Adrenal gland (tissue), 12 donors: ENCODE results near the gene ZNF358. TPM values are rescaled to one million over a fixed set of nuclear protein-coding genes. Genes with fewer than 3 reads are reported as not detected.
A peak's percentile ranks its signal among the peaks of the same experiment; 100 is the strongest.

ENCODE experiments used
- DNase-seq, 7 donors: peaks; one replicate each; pipeline ENCODE4 v3.0.0-alpha.2; 2019 to 2020
- H3K27ac ChIP-seq, 5 donors: fragments of 200-600 bp; sonication (generic) in 4 of 5; 1 replicate in 3 of 5; 2 replicates in 2 of 5; pipeline versions ENCODE4 v1.5.1 to v1.8.0; 2016 to 2020; ENCODE audit warnings: mild to moderate bottlenecking in 1 of 5
- H3K27me3 ChIP-seq: fragments of 200-600 bp; 2 replicates; pipeline ENCODE4 v1.8.0; 2021
- H3K36me3 ChIP-seq, 2 donors: fragments of 200-600 bp; replicated peaks in 1 of 2; 1 replicate in 1 of 2; 2 replicates in 1 of 2; pipeline versions ENCODE4 v1.5.1 to v1.8.0; 2018 to 2022
- H3K4me1 ChIP-seq, 2 donors: fragments of 200-600 bp; replicated peaks in 1 of 2; 1 replicate in 1 of 2; 2 replicates in 1 of 2; pipeline versions ENCODE4 v1.5.1 to v1.8.0; 2018 to 2021
- H3K4me3 ChIP-seq, 4 donors: fragments of 200-600 bp; sonication (generic) in 3 of 4; one replicate each; pipeline ENCODE4 v1.5.1; 2016 to 2018
- H3K9me3 ChIP-seq, 3 donors: fragments of 200-600 bp; sonication (generic) in 1 of 3; replicated peaks in 1 of 3; 1 replicate in 2 of 3; 2 replicates in 1 of 3; pipeline versions ENCODE4 v1.5.1 to v1.8.0; 2016 to 2021
- CTCF ChIP-seq, 6 experiments: fragments of 450-650 bp in 4 of 6; fragments of 200-600 bp in 2 of 6; sonication (generic) in 1 of 6; IDR thresholded peaks; 1 replicate in 5 of 6; 2 replicates in 1 of 6; pipeline versions ENCODE4 v1.5.1 to v1.8.0; 2016 to 2021; ENCODE audit warnings: antibody characterized with exemption in 6 of 6, mild to moderate bottlenecking in 2 of 6, moderate library complexity in 1 of 6
- POLR2A ChIP-seq, 2 donors: fragments of 450-650 bp; IDR thresholded peaks; one replicate each; pipeline ENCODE4 v1.6.1; 2017; ENCODE audit warnings: antibody characterized with exemption in 2 of 2, mild to moderate bottlenecking in 2 of 2, moderate library complexity in 1 of 2
- WGBS, 4 donors: extraction: QIAGEN DNeasy Blood & Tissue Kit in 2 of 4; methylation state at CpG; one replicate each; pipeline versions ENCODE4 v1.1.5 to v1.1.7; 2013 to 2017; 5-methylcytosine and 5-hydroxymethylcytosine counted together
- intact Hi-C, 2 donors: fragments of 100-400 bp; cut with DNase I; formaldehyde crosslinking; loops; one replicate each; pipeline versions ENCODE4 v1.14.1 to v1.15.0; 2022 to 2023
- polyA plus RNA-seq, 3 donors: library from polyadenylated mRNA; stranded (reverse); fragments of 200-250 nt in 2 of 3; fragments of 350-450 nt in 1 of 3; fragmentation: Illumina TruSeq in 1 of 3; extraction: RNeasy Lipid Tissue Mini Kit (QIAGEN cat#74804) in 1 of 3; gene quantifications; one replicate each; pipeline ENCODE4 v1.2.3, GENCODE V29; 2013 to 2014
- total RNA-seq, 9 donors: library from RNA; depleted of rRNA in 4 of 9; stranded (reverse); fragments of >200 nt in 4 of 9; fragments of 120-200 nt in 1 of 9; fragmentation: NEBNext Ultra II Directional in 1 of 9; extraction: Animal tissue kit (Norgen Biotek cat#: 25700) in 1 of 9; gene quantifications; one replicate each; pipeline versions ENCODE4 v1.1.0 to v1.2.4, GENCODE V29; 2013 to 2023
- donor health status: healthy with polysubstance abuse.
- donor health status: Bipolar disorder and iron deficiency.
- donor health status: DM: yes; HTN: yes; CAD: no.
- donor health status: DM: no; HTN: no; CAD: no.
- donor health status: DM: no; HTN: no; CAD: no.
- donor health status: DM: yes; HTN: yes; CAD: no.

Gene ZNF358
- total and polyA plus RNA-seq, 12 donors, result 12.8 to 197 (median 101) TPM

GRCh38 chr19:7527516-7528191, 11.8 kb downstream of the ZNF358 start:
- Histone ChIP-seq H3K4me1 (peaks cover 0 to 17% of the 10 kb centered on the region in 2 donors), H3K27me3 (no peaks in the 10 kb centered on the region), H3K36me3 (peaks cover 0 to 57% of the 10 kb centered on the region in 2 donors), H3K4me3 (no peak overlapping the region), H3K9me3 (no peaks in the 10 kb centered on the region), H3K27ac (no peak overlapping the region)
- intact Hi-C loops, result loop anchor here in 1 of 2 donors (10.0 kb wide), 1 partner anchor 133 kb away; no protein-coding TSS in a partner anchor
- peak in 5 of 7 donors; percentile 51 to 61 (median 55) for DNase-seq
- TF ChIP-seq POLR2A (IDR thresholded peaks at IDR 0.05) (no peak), CTCF (IDR thresholded peaks at IDR 0.05) (no peak)
- 72 to 87% (median 74%) methylated on average over 7 to 25 of the region's 25 CpGs for WGBS, 4 donors

DNA sequence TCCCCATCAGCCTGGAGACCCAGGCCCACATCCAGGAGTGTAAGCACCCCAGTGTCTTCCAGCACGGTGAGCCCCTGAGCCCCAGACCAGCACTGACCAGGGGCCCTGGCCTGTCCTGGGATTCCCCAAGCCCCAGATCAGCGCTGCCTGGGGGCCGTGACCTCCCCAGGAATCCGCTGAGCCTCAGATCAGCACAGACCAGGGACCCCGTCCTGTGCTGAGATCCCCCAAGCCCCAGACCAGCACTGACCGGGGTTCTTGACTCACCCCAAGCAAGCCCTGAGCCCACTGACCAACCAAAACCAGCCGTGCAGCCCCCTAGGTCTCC, 12.3 kb downstream of the ZNF358 start:
- 75 to 92% (median 91%) methylated on average over 2 to 7 of the region's 7 CpGs for WGBS, 4 donors
- no peak for TF ChIP-seq CTCF (IDR thresholded peaks at IDR 0.05)
- TF ChIP-seq POLR2A (IDR thresholded peaks at IDR 0.05), result no peak
- peaks cover 0 to 57% of the 10 kb centered on the region in 2 donors for H3K36me3 ChIP-seq
- intact Hi-C loops, result loop anchor here in 1 of 2 donors (10.0 kb wide), 1 partner anchor 133 kb away; no protein-coding TSS in a partner anchor
- H3K27ac ChIP-seq, result no peak overlapping the region
- peaks cover 0 to 13% of the 10 kb centered on the region in 2 donors for H3K4me1 ChIP-seq
- DNase-seq, result peak in 1 of 7 donors; percentile 46
- H3K9me3 ChIP-seq, result no peaks in the 10 kb centered on the region
- no peak overlapping the region for H3K4me3 ChIP-seq
- H3K27me3 ChIP-seq, result no peaks in the 10 kb centered on the region

- Histone ChIP-seq H3K4me1 (peaks cover 3 to 11% of the 10 kb centered on the region in 2 donors), H3K27ac (no peak overlapping the region), H3K27me3 (no peaks in the 10 kb centered on the region), H3K36me3 (peaks cover 0 to 57% of the 10 kb centered on the region in 2 donors), H3K9me3 (no peaks in the 10 kb centered on the region), H3K4me3 (no peak overlapping the region)
- 91 to 97% (median 93%) methylated on average over 13 to 32 of the region's 32 CpGs for WGBS, 4 donors
- peak in 1 of 7 donors; percentile 50 for DNase-seq
- intact Hi-C loops, result loop anchor here in 1 of 2 donors (10.0 kb wide), 1 partner anchor 134 kb away; no protein-coding TSS in a partner anchor
- TF ChIP-seq POLR2A (IDR thresholded peaks at IDR 0.05) (no peak), CTCF (IDR thresholded peaks at IDR 0.05) (no peak)
Observed at GRCh38 chr19:7528522-7529245, 12.8 kb downstream of the ZNF358 start.

- Histone ChIP-seq H3K36me3 (peaks cover 0 to 57% of the 10 kb centered on the region in 2 donors), H3K9me3 (no peaks in the 10 kb centered on the region), H3K4me3 (no peak overlapping the region), H3K27ac (no peak overlapping the region), H3K4me1 (peaks cover 3 to 6% of the 10 kb centered on the region in 2 donors), H3K27me3 (no peaks in the 10 kb centered on the region)
- 82 to 88% (median 85%) methylated on average over 12 to 15 of the region's 15 CpGs for WGBS, 4 donors
- peak in 1 of 7 donors; percentile 53 for DNase-seq
- intact Hi-C loops, result loop anchor here in 1 of 2 donors (10.0 kb wide), 1 partner anchor 134 kb away; no protein-coding TSS in a partner anchor
- no peak for TF ChIP-seq CTCF (IDR thresholded peaks at IDR 0.05)
- TF ChIP-seq POLR2A (IDR thresholded peaks at IDR 0.05), result no peak
Observed at GRCh38 chr19:7529246-7529600, 13.3 kb downstream of the ZNF358 start.
